Transverse colon (tissue), 4 donors: ENCODE data around the gene TNFRSF25.

ENCODE experiments used
- CTCF ChIP-seq, 5 experiments: fragments of 200-600 bp in 3 of 5; fragments of 450-650 bp in 2 of 5; sonication (generic) in 3 of 5; IDR thresholded peaks; 1 replicate in 2 of 5; 2 replicates in 3 of 5; pipeline ENCODE4 v1.5.1; 2016 to 2017; ENCODE audit warnings: antibody characterized with exemption in 5 of 5, inconsistent platforms in 3 of 5, mild to moderate bottlenecking in 2 of 5, moderate library complexity in 1 of 5
- POLR2A ChIP-seq: fragments of 450-650 bp; IDR thresholded peaks from one replicate; pipeline ENCODE4 v1.6.1; 2016; ENCODE audit warnings: antibody characterized with exemption, mild to moderate bottlenecking, moderate library complexity
- POLR2AphosphoS5 ChIP-seq, 3 donors: sonication (generic); formaldehyde crosslinking; IDR thresholded peaks; one replicate each; pipeline ENCODE4 v1.6.1; 2016; ENCODE audit warnings: antibody characterized with exemption in 3 of 3

GRCh38 chr1:6508816-6509189 lies 42.8 kb upstream of the TNFRSF25 start:
- no peak for TF ChIP-seq CTCF (IDR thresholded peaks at IDR 0.05)
- TF ChIP-seq POLR2AphosphoS5 (IDR thresholded peaks at IDR 0.05): no peak
- TF ChIP-seq POLR2A: no peak
